Caco-2 (cell line): ENCODE measurements around the gene OLFML3. TPM values are rescaled to one million over a fixed set of nuclear protein-coding genes. Genes with fewer than 3 reads are reported as not detected.

Experiments used
- BruUV-seq: library from RNA; stranded (reverse); fragments of 400-500 nt; replicated peaks from 2 replicates; lab custom pipeline; 2021; lab: Mats Ljungman, UMichigan
- CTCF ChIA-PET: fragments of 300-600 bp; sonication (Branson Sonifier 250); formaldehyde crosslinking; loops from one replicate; lab custom pipeline; 2022; ENCODE audit warnings: antibody characterized with exemption; lab: Charles Lee
- POLR2A ChIA-PET: fragments of 300-600 bp; sonication (Branson Sonifier 250); formaldehyde crosslinking; loops from one replicate; lab custom pipeline; 2022; ENCODE audit warnings: antibody characterized with exemption; lab: Charles Lee
- DNase-seq, 2 experiments: peaks; one replicate each; pipeline versions ENCODE4 v3.0.0 to v3.0.0-alpha.2; 2020 to 2022
- H3K27me3 ChIP-seq: replicated peaks from 2 replicates; pipeline ENCODE4 v1.6.0; 2011; ENCODE audit warnings: low read length; ENCODE audit not compliant: control insufficient read depth, insufficient read depth
- H3K36me3 ChIP-seq: 2 replicates; pipeline ENCODE4 v1.5.1; 2011; ENCODE audit warnings: low read length; ENCODE audit not compliant: control insufficient read depth, insufficient read depth
- H3K4me1 ChIP-seq: fragments of 250-450 bp; sonication (Bioruptor Pico); 2 replicates; pipeline ENCODE4 v1.5.1; 2020; ENCODE audit warnings: mild to moderate bottlenecking
- H3K4me3 ChIP-seq: 2 replicates; pipeline ENCODE4 v1.5.1; 2011; ENCODE audit warnings: low read depth, mild to moderate bottlenecking, control low read depth, low read length
- H3K9me3 ChIP-seq: fragments of 250-450 bp; sonication (Bioruptor Pico); 2 replicates; pipeline ENCODE4 v1.5.1; 2020; ENCODE audit warnings: mild to moderate bottlenecking, moderate library complexity
- H3K27ac Mint-ChIP-seq: one replicate; pipeline ENCODE4 v1.8.0; 2022; ENCODE audit warnings: mixed read lengths; ENCODE audit not compliant: unreplicated experiment
- H3K27me3 Mint-ChIP-seq: one replicate; pipeline ENCODE4 v1.8.0; 2022; ENCODE audit warnings: mixed read lengths; ENCODE audit not compliant: insufficient read depth, unreplicated experiment
- H3K36me3 Mint-ChIP-seq: one replicate; pipeline ENCODE4 v1.8.0; 2022; ENCODE audit warnings: mild to moderate bottlenecking, mixed read lengths; ENCODE audit not compliant: insufficient read depth, unreplicated experiment
- H3K4me1 Mint-ChIP-seq: one replicate; pipeline ENCODE4 v1.8.0; 2022; ENCODE audit warnings: low read depth, mixed read lengths; ENCODE audit not compliant: unreplicated experiment
- H3K4me3 Mint-ChIP-seq: one replicate; pipeline ENCODE4 v1.8.0; 2022; ENCODE audit warnings: mild to moderate bottlenecking, moderate library complexity, mixed read lengths; ENCODE audit not compliant: unreplicated experiment
- H3K9me3 Mint-ChIP-seq: one replicate; pipeline ENCODE4 v1.8.0; 2022; ENCODE audit warnings: mixed read lengths; ENCODE audit not compliant: unreplicated experiment
- CTCF ChIP-seq, 2 experiments: fragments of 200-600 bp in 1 of 2; IDR thresholded peaks; 1 replicate in 1 of 2; 2 replicates in 1 of 2; pipeline versions ENCODE4 v1.5.1 to v1.8.0; 2011 to 2022; ENCODE audit warnings: antibody characterized with exemption in 1 of 2, control low read depth in 1 of 2, inconsistent platforms in 1 of 2, low read depth in 1 of 2, low read length in 1 of 2, mild to moderate bottlenecking in 1 of 2, moderate library complexity in 1 of 2; ENCODE audit not compliant: insufficient read depth in 1 of 2, severe bottlenecking in 1 of 2, unreplicated experiment in 1 of 2
- intact Hi-C: fragments of 100-400 bp; cut with micrococcal nuclease; formaldehyde crosslinking; loops from one replicate; pipeline ENCODE4 v1.10.0; 2022; ENCODE audit not compliant: unreplicated experiment
- total RNA-seq: library from RNA; stranded (reverse); gene quantifications from 2 replicates; pipeline ENCODE4 v1.2.3, GENCODE V29; 2022

Gene OLFML3
- total RNA-seq, 1 experiment from 2014 or later: 36.5 TPM

- H3K4me1 Mint-ChIP-seq: peaks cover 14% of the 10 kb centered on the region
- H3K27me3 ChIP-seq: no peaks in the 10 kb centered on the region
- H3K36me3 Mint-ChIP-seq: peaks cover 5% of the 10 kb centered on the region
- no peaks in the 10 kb centered on the region for H3K9me3 ChIP-seq
- intact Hi-C loops: no loop called here
- H3K4me1 ChIP-seq: peaks cover 7% of the 10 kb centered on the region; the same call in 1 of the 2 replicates
- no peak for TF ChIP-seq CTCF (IDR thresholded peaks at IDR 0.05; ENCODE audit: insufficient read depth in 1 of 2, low read depth in 1 of 2, low read length in 1 of 2, severe bottlenecking in 1 of 2, unreplicated experiment in 1 of 2)
- BruUV-seq: no TSS peak
- H3K9me3 Mint-ChIP-seq: no peaks in the 10 kb centered on the region
- no peaks in the 10 kb centered on the region for H3K36me3 ChIP-seq
- no peak overlapping the region for H3K27ac Mint-ChIP-seq
- no peak overlapping the region for H3K4me3 ChIP-seq
- H3K4me3 Mint-ChIP-seq: no peak overlapping the region
- CTCF ChIA-PET: no interaction called here
- POLR2A ChIA-PET: no interaction called here
- H3K27me3 Mint-ChIP-seq: no peaks in the 10 kb centered on the region
- DNase-seq: no peak
Measured at GRCh38 chr1:113934511-113935055, 44.7 kb upstream of the OLFML3 start.

- TF ChIP-seq CTCF (IDR thresholded peaks at IDR 0.05; ENCODE audit: insufficient read depth in 1 of 2, low read depth in 1 of 2, low read length in 1 of 2, severe bottlenecking in 1 of 2, unreplicated experiment in 1 of 2): no peak
- ChIA-PET POLR2A (no interaction called here), CTCF (no interaction called here)
- Histone ChIP-seq H3K9me3 (no peaks in the 10 kb centered on the region), H3K27me3 (no peaks in the 10 kb centered on the region), H3K4me3 (no peak overlapping the region), H3K36me3 (no peaks in the 10 kb centered on the region), H3K4me1 (peaks cover 7% of the 10 kb centered on the region; the same call in 1 of the 2 replicates)
- intact Hi-C loops: no loop called here
- Mint-ChIP-seq H3K4me1 (peaks cover 14% of the 10 kb centered on the region), H3K27ac (no peak overlapping the region), H3K36me3 (peaks cover 5% of the 10 kb centered on the region), H3K27me3 (no peaks in the 10 kb centered on the region), H3K9me3 (no peaks in the 10 kb centered on the region), H3K4me3 (no peak overlapping the region)
- no peak for DNase-seq
- no TSS peak for BruUV-seq
Measured at GRCh38 chr1:113935176-113935575, 44.1 kb upstream of the OLFML3 start.

GRCh38 chr1:113935970-113936369 is 43.3 kb upstream of the OLFML3 start:
- no TSS peak for BruUV-seq
- Mint-ChIP-seq H3K4me1 (peaks cover 14% of the 10 kb centered on the region), H3K36me3 (peaks cover 13% of the 10 kb centered on the region), H3K9me3 (no peaks in the 10 kb centered on the region), H3K27ac (no peak overlapping the region), H3K27me3 (no peaks in the 10 kb centered on the region), H3K4me3 (no peak overlapping the region)
- no peak for DNase-seq
- no peaks in the 10 kb centered on the region; the same call in 1 of the 2 replicates for H3K36me3 ChIP-seq
- POLR2A ChIA-PET: no interaction called here
- intact Hi-C loops: no loop called here
- no peak for TF ChIP-seq CTCF (IDR thresholded peaks at IDR 0.05; ENCODE audit: insufficient read depth in 1 of 2, low read depth in 1 of 2, low read length in 1 of 2, severe bottlenecking in 1 of 2, unreplicated experiment in 1 of 2)
- no peak overlapping the region for H3K4me3 ChIP-seq
- H3K4me1 ChIP-seq: peaks cover 7% of the 10 kb centered on the region; the same call in 1 of the 2 replicates
- H3K9me3 ChIP-seq: no peaks in the 10 kb centered on the region
- H3K27me3 ChIP-seq: no peaks in the 10 kb centered on the region
- CTCF ChIA-PET: no interaction called here
